Stimulated activated CD8-positive, alpha-beta memory T cell treated with anti-CD3 and anti-CD28 coated beads, Interleukin-7, amount 100 ng/mL, for 24 hours (primary cell): ENCODE measurements around the gene DBN1.
"Not testable (repeated sequence)": the region's sequence is repeated elsewhere in the genome, so short reads cannot be mapped to it uniquely, and the experiment has no call there.

Source experiments
- DNase-seq: peaks from one replicate; pipeline ENCODE4 v3.0.0-alpha.2; 2020; ENCODE audit warnings: low read depth

DBN1 gene

GRCh38 chr5:177490992-177491391 lies 17.6 kb upstream of the DBN1 start:
- no peak for DNase-seq

DNA sequence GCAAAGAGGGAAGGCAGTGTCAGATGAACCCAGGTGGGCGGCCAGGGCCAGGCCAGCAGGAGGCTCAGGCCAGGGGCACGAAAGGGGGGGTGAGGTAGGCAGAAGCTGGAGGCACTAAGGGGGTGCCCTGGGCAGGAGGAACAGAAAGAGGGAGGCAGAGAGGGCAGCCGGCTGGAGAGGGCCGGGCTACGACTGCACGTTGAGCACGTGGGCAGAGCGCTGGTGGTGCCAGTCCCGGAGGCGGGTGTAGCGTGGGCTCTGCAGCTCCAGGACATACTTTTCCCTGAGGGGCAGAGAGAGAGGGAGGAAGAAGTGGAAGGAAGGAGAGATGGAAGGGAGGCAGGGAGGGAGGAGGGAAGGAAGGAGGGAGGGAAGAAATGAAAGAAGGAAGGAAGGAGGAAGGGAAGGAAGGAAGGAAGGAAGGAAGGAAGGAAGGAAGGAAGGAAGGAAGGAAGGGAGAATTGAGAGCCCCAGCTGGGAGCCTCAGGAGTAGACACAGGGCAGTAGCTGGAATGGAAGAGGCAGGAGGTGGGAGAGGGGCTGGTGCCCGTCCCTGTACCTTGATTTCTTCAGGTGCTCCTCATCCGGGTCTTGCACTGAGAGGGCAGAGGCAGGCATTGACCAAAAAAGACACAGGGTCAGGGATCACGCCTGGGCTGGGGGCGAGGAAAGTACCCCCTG lies 17.0 kb upstream of the DBN1 start:
- DNase-seq: no peak

DNA sequence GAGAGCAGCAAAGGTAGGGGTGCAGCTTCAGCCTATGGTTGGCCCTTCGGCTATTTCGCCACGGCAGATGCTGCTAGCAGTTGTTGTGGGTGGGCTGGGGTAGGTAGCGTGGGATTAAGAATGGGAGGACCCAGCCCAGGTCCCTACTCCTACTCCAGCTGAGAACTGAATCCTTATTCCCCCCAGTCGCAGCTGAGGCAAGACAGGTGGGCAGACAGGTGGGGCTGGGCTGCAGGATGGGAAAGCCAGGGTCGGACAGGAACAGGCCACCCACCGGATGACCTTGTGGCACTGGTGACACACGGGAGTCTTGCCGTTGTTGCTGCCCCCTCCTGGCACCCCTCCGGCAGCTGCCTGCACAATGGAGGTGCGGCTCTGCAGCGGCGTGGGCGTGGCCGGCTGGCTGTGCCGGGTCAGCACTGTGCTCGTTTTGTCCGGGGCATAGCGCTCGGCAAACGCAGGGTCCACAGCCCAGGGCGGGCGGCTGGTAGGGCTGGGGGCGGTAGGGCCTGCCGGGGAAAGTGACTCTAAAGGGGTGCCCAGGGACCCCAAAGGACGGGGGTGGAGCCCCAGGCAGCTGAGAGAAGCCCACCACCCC lies 15.8 kb upstream of the DBN1 start:
- no peak for DNase-seq

GRCh38 chr5:177487975-177488374 lies 14.5 kb upstream of the DBN1 start:
- DNase-seq: no peak

DNA sequence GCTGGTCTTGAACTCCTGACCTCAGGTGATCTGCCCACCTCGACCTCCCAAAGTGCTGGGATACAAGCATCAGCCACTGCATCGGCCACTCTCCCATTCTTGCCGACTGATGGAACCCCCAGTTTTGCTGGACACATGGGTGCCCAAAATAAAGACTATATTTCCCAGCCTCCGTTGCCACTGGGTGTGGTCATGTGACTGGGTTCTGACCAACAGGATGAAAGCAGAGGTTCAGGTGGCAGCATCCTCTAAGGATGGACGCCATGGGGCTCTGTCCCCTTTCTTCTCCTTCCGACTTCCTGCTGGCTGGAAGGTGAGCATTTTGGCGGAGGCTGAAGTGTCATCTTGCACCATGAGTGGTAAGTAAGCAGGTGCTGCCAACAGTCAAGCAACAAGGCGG lies 13.7 kb upstream of the DBN1 start:
- no peak for DNase-seq

GRCh38 chr5:177486256-177486655 lies 12.8 kb upstream of the DBN1 start:
- no peak for DNase-seq

DNA sequence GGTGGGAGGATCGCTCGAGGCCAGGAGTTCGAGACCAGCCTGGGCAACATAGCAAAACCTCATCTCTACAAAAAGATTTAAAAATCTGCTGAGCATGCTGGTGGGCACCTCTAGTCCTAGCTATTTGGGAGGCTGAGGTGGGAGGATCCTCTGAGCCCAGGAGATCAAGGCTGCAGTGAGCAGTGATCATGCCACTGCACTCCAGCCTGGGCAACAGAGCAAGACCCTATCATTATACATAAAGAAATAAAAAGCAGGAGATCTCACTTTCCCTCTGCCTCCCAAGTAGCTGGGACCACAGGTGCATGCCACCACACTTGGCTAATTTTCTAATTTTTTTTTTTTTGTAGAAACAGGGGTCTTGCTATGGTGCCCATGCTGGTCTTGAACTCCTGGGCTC lies 12.3 kb upstream of the DBN1 start:
- not testable (repeated sequence) for DNase-seq

- DNase-seq: no peak
Measured at GRCh38 chr5:177484902-177485549, 11.6 kb upstream of the DBN1 start.

GRCh38 chr5:177483994-177484901 lies 10.8 kb upstream of the DBN1 start:
- DNase-seq: no peak

DNA sequence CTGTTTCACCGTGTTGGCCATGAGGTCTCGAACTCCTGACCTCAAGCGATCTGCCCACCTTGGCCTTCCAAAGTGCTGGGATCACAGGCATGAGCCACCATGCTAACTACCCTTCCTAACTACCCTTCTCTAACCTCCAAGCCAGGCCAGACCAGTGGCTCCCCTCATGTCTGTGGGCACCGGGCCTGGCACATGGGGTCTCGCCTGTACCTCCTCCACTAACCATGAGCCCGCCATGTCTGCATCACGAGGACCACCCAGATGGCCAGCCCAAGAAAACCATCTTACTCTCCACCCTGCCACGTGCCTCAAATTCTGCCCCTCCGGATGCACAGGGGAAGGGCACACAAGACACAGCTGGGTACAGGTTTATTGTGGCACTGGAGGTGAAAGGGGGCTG lies 9.6 kb upstream of the DBN1 start:
- DNase-seq: no peak

- no peak for DNase-seq
Measured at GRCh38 chr5:177482359-177482795, 8.9 kb upstream of the DBN1 start.

GRCh38 chr5:177479774-177480173 lies 6.3 kb upstream of the DBN1 start:
- no peak for DNase-seq

GRCh38 chr5:177478711-177479646 lies 5.5 kb upstream of the DBN1 start:
- no peak for DNase-seq

- DNase-seq: no peak
Measured at GRCh38 chr5:177477701-177478477, 4.5 kb upstream of the DBN1 start.

DNA sequence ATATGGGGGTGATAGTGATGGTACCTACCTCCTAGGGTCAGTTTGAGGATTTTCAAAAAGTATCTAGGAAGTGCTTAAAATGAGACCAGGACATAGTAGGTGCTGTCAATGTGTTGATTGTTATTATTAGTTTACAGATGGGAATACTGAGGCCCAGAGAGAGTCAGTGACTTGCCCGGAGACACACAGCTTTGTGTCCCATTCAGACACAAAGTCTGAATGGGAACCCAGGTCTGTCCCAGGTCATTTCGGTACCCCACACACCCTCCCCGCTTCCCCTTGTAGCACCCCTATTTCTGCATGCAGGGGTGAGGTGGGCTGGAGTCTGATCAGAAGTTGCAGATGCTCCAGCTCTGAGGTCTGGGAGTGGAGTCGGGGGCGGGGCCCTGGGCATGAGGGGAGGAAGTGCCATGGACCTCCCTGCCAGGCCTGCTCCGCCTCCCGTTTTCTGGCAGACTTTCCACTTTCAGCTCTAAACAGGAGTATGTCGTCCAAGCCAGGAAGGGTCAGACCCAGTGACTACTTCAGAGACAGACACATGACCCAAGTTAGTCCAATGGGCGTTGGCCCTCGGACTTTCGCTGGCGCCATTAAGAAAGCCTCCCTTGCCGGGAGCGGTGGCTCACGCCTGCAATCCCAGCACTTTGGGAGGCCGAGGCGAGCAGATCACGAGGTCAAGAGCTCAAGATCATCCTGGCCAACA lies 3.2 kb upstream of the DBN1 start:
- no peak for DNase-seq

- no peak for DNase-seq
Measured at GRCh38 chr5:177475563-177476427, 2.4 kb upstream of the DBN1 start.

GRCh38 chr5:177474846-177475562 lies 1.6 kb upstream of the DBN1 start:
- no peak for DNase-seq

- no peak for DNase-seq
Measured at GRCh38 chr5:177474002-177474476, 605 bp upstream of the DBN1 start.
